RKO (cell line): ENCODE data around the gene SLC6A7.

Source experiments
- DNase-seq: peaks from one replicate; pipeline ENCODE4 v3.0.0-alpha.2; 2016; ENCODE audit warnings: low spot score

SLC6A7 gene

DNA sequence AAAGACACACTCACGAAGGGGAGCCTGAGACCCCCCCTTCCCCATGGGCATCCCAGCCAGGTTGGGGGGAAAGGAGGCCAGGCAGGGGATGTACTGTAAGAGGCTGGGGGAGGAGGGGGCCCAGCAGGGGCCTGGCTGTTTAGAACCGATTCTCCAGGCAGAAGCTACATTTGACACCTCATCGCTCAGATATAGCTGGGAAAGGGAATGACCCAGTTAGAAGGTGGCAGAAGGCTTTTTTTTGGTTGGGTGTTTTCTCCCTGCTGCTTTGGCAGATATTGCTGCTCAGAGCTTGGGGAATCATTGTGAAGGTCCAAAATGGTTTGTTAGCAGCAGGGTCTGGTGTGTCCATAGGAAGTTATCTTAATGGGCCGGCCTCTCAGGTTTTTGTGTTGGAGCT lies 17.3 kb upstream of the SLC6A7 start:
- DNase-seq, result no peak

DNA sequence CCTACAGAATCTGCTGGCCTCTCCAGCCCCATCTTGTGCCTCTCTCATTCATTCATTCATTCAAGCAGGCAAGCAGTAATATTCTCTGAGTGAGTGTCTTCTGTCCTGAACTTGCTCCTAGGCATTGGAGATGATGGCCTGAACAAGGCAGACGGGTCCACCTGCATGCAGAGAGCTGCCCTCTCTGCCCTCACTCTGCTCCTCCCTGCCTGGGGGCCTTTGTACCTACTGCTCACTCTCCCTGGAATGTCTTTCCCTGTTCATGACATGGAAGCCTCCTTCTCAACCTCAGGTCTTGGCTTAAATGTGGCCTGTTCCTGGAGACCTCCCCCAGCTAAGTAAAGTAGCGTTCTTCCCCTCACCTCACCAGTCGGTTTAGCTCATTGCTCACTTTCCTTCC lies 16.7 kb upstream of the SLC6A7 start:
- no peak for DNase-seq

DNA sequence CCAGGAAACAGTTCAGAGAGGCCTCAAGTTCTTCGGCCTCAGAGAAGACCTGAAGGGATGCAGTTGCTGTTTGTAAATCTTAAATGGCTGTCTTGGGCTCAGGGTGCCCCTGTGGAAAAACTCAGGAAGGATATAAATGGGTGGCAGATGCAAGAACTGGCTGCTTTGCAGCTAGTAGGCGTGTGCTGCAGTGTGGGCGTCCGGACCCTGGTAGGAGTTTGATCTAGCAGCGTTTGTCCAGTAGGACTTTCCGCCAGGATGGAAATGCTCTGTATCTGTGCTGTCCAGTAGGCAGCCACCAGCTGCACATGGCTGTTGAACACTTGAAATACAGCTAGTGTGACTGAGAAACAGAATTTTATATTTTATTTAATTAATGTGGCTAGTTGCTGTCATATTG lies 15.6 kb upstream of the SLC6A7 start:
- no peak for DNase-seq

DNA sequence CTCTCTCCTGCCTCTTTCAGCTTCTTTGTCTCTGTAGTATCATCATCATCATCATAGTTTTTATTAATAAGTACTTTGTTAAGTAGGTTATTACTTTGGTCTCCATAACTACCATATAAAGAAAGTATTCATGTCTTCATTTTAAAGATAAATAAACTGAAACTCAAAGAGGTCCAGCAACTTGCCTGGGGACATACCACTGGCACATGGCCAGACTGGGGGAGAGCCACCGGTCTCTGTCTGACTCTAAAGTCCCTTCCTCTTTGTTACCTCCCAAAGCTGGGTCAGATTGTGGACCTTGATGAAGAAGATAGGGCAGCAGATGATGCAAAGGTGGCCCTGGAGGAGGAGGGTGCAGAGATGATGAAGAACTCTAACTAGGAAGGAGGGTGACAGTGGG lies 14.8 kb upstream of the SLC6A7 start:
- DNase-seq, result no peak

DNA sequence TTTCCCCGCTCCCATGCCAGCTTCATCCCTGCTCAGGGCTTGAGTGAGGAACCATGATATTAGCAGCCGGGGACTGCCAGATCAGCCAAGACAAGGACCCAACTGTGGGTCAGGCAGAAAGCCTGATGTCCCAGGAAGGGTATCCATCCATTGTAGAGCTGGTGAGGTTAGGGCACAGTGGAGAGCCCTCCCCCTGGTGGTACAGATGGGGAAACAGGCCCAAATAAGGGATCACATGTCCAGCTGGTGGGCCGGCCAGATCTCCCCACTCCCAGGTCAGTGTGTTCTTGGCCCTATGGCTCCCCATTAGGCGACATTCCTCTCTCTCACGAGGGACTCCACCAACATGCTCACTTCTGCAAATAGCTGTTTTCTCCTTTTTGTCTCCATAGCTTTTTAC lies 14.3 kb upstream of the SLC6A7 start:
- DNase-seq, result peak; percentile 31

DNA sequence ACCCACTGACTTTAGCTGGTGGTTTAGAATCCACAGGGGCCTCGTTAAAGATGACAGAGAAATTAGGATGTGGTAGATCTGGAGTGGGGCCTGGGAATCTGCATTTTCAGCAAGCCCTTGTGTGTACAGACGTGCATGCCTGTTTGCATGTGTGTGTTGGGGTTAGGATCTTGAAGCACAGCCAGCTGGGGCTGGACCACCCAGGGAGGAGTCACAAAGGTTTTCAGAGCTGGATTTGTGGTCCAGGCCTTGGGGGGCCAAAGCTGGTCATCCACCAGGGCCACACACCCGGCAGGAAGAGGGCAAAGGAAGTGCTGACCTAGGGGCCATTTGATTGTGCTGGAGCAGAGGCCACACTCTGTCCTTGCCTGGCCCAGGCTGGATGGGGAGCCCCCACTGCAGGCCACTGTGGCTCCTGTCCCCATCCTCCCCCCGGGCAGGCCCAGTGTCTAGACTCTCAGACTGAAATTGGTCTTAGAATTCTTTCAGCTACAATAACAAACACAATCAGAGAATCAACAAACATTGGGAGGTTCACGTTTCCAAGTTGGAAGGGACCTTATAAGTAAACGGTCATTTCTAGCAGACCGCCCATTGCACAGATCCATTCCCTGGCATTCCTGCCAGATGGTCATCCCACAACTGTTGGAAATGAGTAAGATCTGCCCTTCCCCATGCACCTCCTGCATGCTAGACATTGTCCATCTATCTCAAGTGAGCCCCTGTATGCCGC lies 13.0 kb upstream of the SLC6A7 start:
- no peak for DNase-seq

DNA sequence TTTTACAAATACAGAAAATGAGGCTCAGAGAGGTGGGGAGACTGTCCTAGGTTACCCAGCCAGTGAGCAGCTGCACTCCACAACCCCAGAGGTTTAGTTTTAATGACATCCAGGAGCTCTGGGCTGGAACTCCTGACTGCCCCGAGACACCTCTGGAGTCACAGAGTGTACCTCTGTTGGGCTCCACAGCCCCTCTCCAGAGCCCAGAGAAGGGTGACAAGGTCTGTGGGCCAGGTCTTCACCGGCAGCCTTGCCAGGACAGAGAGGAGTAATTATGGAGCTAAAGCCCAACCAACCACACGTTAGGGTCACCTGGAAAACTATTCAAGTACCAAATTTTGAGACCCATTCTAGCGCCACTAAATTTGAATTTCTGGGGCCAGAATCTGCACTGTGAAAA lies 12.1 kb upstream of the SLC6A7 start:
- no peak for DNase-seq

DNA sequence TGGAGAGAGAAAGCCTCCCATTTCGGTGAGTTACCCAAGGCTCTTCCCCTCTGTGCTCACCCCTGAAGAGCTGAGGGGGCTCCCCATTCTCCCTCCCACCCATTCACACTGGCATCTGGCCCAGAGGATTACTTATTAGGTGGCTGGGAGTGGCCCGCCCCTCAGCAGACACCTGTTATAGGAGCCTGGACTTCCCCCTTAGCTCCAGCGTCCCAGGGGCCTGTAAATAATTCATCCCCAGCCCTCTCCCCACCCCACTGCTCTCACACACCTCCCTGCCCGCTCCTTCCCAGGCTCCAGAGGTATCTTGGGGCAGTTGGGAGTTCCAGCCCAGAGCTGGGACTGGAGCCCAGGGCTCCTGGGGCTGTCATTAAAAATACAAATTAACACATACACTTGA lies 11.6 kb upstream of the SLC6A7 start:
- DNase-seq, result no peak

DNA sequence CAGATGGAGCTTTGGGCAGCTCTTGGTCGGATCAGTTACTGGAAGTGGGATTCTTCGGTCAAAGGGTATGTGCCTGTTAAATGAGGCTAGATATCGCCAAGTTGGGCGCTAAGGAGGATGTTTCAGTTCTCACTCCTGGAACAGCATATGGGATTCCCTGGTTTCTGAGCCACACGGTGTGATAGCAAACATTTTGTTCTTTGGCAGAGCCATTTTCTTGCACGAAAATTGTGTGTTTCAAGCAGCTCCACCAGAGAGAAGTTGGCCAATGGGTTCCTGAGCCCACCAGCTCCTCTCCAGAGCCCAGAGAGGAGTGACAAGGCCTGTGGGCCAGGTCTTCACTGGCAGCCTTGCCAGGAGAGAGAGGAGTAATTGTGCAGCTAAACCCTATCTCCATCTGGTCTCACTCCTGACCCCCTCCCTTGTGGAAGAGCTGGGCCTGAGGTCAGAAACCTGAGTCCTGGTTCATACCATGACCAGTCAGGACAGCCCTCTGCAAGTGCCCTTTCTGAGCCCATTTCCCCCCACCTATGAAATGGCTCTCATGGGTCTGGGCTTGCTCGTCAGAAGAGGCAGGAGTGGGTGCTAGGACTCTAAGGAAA lies 10.7 kb upstream of the SLC6A7 start:
- no peak for DNase-seq

DNA sequence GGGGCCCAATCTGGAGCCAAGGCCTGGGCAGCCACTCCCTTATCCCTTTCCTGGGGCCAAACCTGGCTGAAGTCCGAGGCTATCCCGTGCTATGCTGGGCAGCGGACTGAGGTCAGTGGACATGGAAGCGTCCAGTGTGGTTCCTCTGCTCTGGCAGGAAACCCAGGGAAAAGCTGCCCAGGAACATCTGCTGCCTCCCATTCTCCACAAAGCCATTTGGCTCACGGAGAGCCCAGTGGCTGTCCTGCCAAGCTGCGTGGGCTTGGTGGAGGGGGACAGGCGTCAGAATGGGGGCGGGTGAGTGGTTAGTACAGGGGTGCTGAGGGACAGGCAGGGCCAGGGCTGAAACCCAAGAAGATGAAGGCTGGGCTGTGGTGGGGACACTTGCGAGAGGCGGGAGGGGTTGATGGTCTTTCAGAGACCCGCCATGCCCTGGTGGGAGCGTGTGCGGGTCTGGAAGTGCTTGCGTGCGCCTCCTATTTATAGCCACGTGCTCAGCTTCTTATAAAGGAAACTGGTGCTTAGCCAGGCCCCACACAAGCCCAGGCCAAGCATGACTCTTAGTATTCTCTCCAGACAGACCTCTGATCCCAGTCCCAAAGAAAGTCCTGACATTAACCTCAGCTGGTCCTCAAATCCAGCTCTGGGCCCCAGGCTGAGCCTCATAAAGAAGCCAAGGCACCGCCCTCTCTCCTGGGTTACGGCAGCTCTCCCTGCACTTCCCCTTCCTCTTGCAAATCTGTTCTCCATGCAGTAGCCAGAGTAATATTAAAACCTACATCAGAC lies 9.4 kb upstream of the SLC6A7 start:
- DNase-seq, result no peak

DNA sequence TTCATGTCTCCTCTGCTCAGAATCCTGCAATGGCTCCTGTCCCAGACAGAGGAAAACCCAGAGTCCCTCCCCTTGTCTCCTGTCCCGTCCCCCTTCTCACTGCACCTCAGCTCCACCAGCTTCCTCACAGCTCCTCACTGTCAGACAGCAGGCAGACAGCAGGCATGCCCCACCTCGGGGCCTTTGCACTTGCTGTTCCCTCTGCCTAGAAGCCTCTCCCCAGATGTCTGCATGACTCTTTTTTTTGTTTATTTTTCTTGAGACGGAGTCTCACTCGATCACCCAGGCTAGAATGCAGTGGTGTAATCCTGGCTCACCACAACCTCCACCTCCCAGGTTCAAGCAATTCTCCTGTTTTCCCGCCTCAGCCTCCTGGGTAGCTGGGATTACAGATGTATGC lies 8.8 kb upstream of the SLC6A7 start:
- DNase-seq, result no peak

DNA sequence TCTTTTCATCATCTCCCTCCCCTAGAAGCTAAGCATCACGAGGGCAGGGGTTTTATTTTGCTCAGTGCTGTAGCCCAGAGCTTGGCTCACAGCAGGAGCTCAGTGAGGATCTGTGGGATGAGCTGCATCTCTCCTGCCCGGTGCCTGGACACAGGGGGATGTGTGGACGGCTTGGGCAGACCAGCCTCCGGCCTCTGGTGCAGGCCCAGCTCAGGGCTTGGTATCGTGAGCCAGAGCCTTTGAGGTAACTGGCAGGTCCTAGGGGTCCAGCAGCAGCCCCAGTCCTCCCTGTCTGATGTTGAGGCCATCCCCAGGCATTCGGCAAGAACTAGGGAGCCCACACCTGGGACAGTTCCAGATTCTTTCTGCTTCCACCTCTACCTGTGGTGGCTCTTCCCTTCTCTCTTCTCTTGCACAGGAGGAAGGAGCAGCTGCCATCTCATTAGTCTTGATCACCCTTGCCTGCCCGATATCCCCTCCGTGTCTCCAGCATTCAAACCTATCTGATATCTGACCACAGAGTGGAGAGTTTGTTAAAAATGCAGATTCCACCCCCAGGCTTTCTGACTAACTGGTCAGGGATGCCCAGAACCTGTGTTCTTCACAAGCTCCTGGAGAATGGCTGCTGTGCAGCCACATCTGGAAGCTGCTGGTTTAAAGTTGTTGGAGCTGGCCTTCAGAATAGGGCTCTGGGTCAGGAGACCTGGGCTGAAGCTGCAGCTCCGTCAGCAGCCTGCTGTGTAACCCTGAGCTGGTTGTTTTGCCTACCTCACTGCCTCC lies 7.9 kb upstream of the SLC6A7 start:
- DNase-seq, result no peak

DNA sequence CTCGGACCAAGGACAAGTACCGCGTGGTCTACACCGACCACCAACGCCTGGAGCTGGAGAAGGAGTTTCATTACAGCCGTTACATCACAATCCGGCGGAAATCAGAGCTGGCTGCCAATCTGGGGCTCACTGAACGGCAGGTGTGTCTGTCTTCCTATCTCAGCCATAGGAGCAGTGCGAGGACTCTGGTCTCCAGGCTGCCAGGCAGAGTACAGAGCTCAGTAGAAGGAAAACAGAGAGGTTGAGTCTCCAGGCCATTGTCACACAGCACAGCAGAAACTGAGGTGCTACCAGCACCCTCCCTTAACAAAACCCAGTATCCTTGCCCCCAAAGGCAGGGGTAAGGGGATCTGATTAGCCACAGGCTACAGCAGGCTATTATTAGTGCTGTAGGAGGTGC lies 7.1 kb upstream of the SLC6A7 start:
- no peak for DNase-seq

DNA sequence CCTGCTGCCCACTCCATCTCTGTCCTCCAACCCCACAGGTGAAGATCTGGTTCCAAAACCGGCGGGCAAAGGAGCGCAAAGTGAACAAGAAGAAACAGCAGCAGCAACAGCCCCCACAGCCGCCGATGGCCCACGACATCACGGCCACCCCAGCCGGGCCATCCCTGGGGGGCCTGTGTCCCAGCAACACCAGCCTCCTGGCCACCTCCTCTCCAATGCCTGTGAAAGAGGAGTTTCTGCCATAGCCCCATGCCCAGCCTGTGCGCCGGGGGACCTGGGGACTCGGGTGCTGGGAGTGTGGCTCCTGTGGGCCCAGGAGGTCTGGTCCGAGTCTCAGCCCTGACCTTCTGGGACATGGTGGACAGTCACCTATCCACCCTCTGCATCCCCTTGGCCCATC lies 6.4 kb upstream of the SLC6A7 start:
- no peak for DNase-seq

DNA sequence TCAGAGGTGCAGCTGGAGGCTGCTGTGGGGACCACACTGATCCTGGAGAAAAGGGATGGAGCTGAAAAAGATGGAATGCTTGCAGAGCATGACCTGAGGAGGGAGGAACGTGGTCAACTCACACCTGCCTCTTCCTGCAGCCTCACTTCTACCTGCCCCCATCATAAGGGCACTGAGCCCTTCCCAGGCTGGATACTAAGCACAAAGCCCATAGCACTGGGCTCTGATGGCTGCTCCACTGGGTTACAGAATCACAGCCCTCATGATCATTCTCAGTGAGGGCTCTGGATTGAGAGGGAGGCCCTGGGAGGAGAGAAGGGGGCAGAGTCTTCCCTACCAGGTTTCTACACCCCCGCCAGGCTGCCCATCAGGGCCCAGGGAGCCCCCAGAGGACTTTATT lies 5.9 kb upstream of the SLC6A7 start:
- no peak for DNase-seq

DNA sequence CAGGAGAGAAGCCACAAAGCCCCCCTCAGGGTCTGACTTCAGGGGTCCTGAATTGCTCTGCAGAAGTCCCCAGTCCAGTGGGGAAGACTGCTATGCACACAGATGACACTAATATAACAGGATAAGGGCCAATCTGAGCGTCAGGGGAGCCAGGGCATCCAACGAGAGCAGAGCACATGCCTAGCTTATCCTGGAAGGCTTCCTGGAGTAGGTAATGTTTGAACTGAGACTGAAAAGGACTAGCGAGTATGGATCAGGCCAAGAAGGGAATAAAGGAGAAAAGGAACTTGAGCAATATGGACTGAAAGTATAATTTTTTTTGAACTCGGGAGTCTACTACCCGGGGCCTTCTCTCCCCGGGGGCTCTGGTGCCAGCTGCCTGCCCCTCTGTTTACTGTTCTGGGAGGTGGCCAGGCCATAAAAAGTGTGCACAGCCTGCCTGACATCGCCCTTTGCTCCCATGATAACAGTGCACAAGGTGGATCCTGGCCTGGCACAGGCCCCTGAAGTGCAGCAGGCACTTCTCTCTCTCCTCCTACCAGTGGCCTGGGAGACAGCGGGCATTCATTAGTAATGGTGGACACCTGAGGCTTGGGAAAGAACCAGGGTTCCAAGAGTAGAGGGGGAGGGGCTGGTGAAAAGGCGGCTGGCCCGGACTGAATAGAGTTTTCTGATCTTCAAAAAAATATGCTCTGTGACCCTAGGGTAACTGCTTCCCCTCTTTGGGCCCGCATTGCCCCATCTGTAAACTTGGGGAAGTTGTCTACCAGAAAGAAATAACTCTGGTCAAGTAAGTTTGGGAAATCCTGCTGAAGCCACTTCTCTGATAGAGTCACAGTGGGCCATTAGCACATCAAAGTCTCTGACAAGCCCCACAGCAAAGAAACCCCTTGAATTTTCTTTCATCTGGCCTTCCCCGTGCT lies 4.6 kb upstream of the SLC6A7 start:
- DNase-seq, result no peak

DNA sequence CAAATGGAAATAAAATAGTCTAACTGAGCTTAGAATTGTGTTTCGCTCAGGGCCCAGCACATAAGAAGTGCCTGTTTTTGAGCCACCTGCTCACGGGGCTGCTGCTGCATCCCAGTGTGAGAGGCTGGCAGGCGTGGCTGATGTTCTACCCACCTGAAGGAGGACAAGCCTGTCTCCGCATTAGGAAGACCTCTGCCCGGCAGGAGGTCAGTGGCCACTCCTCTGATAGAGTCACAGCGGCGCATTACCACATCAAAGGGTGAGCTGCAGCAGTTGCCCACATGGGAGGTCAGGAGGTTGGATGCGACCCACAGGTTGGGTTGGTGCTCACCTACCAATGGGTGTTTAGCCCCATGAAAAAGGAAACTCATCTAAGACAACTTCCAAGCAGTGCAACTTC lies 3.7 kb upstream of the SLC6A7 start:
- DNase-seq, result no peak

DNA sequence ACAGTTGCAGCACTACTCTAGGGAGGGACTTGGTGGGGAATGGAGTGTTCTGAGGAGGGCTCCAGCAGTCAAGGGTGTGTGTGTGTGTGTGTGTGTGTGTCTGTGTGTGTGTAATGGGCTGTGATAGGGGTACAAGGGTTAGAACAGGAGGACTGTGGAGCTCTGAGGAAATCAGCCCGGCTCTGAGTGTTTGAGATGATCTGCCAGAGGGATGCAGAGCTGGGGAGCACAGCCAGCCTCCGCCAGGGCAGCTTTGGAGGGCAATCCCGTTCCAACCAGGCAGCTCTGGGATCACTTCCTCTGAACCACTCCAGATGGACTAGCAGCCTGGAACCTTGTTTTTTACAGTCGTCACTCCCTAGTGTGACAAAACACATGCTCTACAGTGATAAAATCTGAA lies 3.0 kb upstream of the SLC6A7 start:
- no peak for DNase-seq

DNA sequence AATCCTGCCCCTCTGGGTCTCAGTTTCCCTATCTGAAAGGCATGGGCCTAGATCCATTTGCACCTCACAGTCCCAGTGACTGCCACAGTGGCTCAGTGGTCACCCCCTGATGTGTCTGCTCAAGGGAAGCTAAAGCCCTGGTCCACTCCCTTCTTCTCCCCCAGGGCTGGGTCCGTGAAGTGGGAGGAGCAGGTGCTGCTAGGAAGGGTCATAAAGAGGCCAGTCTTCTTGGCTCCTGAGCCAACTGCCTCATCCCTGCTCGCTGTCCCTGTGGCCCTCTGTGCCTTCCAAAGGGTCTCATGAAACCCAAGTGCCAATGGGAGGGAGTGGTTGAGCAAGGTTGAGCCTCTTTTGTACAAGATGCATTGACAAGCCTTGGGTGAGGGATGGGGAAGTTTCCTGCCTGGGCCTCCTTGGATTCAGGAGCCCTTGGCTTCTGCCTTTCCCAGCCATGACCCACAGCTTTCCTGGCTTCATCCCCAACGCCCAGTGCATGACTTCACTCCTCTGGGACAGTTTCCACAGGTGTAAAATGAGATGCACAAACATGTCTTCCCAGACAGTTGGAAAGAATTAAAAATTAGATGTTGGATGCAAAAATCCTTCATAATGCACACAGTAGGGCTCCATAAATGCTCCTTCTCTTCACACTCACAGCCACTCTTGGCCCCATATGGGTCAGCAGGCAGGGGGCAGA lies 1.6 kb upstream of the SLC6A7 start:
- DNase-seq, result no peak

DNA sequence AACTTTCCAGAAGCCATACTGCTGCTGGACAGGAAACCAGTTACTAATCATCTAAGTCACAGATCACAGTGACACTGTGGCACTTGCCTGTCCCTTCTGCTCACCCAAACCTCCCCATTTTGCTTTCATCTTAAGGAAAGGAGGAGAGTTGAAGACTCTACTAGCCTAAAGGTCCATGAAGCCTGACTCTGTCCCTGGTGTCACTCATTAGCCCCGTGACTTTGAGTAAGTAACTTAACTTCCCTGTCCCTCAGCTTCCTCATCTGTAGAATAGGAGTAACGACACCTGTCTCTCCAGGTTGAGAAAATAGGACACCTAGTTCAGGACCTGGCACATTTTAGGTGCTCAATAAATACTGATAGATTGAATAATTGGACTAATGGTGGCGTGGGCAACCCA lies 536 bp upstream of the SLC6A7 start:
- no peak for DNase-seq

DNA sequence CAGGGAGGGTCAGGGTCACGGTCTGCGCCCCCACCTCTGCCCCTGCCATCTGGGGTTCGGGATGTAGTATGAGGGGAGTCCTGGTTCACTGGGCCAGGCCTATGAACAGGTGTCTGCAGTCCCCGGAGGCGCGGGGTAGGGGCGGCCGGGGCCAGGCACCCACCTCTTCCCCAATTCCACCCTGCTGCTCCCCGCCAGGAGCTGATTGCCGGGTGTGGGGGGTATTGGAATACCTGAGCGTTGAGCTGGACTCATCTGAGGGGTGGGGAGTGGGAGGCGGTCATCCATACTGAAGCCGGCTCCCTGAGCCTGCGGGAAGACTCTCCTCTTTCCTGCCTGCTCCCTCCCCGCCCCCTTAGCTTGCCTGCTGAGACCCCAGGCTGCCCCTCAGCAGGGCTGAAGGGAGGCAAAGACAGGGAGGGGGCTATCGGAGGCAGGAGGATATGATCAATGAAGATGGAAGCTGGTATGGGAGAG lies 679 bp downstream of the SLC6A7 start:
- DNase-seq, result no peak
